ENCODE data around the gene NPAS3.
"Not testable (repeated sequence)": the region's sequence is repeated elsewhere in the genome, so short reads cannot be mapped to it uniquely, and the experiment has no call there.

Gene NPAS3

DNA sequence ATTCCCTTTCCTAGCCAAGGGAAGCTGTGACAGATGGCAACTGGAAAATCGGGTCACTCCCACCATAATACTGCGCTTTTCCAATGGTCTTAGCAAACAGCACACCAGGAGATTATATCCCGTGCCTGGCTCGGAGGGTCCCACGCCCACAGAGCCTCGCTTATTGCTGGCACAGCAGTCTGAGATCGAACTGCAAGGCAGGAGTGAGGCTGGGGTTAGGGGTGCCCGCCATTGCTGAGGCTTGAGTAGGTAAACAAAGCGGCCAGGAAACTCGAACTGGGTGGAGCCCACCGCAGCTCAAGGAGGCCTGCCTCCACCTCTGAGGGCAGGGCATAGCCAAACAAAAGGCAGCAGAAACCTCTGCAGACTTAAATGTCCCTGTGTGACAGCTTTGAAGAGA is 149.6 kb downstream of the NPAS3 start:
- not testable (repeated sequence) for FAIRE-seq

GRCh38 chr14:33098016-33098415 is 159.3 kb downstream of the NPAS3 start:
- FAIRE-seq = no peak

DNA sequence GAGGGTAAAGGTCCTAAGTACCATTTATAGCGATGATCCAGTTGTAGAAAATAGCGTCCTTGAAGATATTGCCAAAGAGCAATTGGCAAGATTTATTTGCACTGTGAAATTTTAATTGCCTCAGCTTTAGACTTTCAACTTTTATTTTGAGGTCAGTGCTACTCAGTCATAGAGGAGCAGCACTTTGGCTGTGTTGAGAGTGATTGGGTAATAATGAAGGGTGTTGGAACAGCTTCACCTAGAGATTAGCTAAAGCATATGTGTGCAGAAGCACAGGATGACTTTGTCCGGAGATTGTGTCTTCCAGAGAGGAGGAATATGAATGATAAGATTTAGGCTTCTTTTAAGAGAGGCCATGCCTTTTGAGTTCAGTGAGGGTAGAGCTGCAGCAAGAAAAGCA is 164.8 kb downstream of the NPAS3 start:
- FAIRE-seq = no peak

GRCh38 chr14:33103966-33104365 is 165.3 kb downstream of the NPAS3 start:
- FAIRE-seq = no peak

GRCh38 chr14:33110737-33111443 is 172.2 kb downstream of the NPAS3 start:
- FAIRE-seq = no peak

GRCh38 chr14:33114331-33114730 is 175.7 kb downstream of the NPAS3 start:
- FAIRE-seq = no peak

- no peak for FAIRE-seq
These were observed 180.0 kb downstream of the NPAS3 start for GRCh38 chr14:33118668-33119067.

- FAIRE-seq = no peak
These were observed 181.7 kb downstream of the NPAS3 start for GRCh38 chr14:33120341-33120740.

GRCh38 chr14:33120966-33121365 is 182.3 kb downstream of the NPAS3 start:
- no peak for FAIRE-seq

DNA sequence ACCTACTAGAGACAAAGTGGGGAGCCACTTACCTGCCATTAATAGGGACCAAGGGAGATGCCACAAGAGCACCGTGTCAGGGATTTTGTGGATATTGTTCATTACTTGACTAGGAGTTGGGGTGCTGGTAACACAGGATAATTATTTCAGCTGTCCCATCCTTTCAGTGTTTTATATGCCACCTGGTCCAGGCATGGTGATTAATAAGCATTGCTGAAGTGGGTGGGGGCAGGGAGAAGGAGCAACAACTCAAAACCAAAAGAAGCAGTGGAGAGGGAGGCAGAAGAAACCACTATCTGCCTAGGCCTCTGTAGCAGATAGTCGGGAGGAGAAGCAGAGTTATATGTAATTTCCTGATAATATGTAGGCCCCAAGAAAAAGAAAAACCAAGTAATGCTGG is 184.6 kb downstream of the NPAS3 start:
- FAIRE-seq = no peak

- no peak for FAIRE-seq
These were observed 187.8 kb downstream of the NPAS3 start for GRCh38 chr14:33126433-33126832.

- no peak for FAIRE-seq
These were observed 188.9 kb downstream of the NPAS3 start for GRCh38 chr14:33127531-33127930.

DNA sequence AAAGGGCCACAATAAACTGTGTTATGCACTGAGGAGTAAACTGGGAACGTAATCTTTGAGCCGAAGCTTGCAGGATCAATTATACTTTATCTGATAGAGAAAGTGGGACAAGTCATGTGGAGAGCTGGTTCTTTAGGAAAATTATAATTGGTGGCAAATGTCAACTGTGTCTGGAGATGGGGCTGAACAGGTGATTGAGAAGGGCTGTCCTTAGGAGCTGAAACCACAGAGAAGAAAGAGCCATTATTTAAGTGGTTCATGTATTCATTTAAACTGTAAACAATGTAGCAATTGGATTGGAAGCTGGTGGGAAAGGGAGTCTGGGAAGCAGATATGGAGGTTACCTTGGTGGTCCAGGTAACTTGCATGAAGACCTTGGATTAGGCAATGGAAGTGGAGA is 193.1 kb downstream of the NPAS3 start:
- no peak for FAIRE-seq

- no peak for FAIRE-seq
These were observed 195.5 kb downstream of the NPAS3 start for GRCh38 chr14:33134162-33134561.

GRCh38 chr14:33134975-33135374 is 196.3 kb downstream of the NPAS3 start:
- no peak for FAIRE-seq

GRCh38 chr14:33150666-33151428 is 212.2 kb downstream of the NPAS3 start:
- FAIRE-seq = no peak

GRCh38 chr14:33163109-33163508 is 224.4 kb downstream of the NPAS3 start:
- FAIRE-seq = no peak

GRCh38 chr14:33163600-33163999 is 224.9 kb downstream of the NPAS3 start:
- no peak for FAIRE-seq

GRCh38 chr14:33165144-33165925 is 226.7 kb downstream of the NPAS3 start:
- no peak for FAIRE-seq

GRCh38 chr14:33165926-33166289 is 227.2 kb downstream of the NPAS3 start:
- no peak for FAIRE-seq

DNA sequence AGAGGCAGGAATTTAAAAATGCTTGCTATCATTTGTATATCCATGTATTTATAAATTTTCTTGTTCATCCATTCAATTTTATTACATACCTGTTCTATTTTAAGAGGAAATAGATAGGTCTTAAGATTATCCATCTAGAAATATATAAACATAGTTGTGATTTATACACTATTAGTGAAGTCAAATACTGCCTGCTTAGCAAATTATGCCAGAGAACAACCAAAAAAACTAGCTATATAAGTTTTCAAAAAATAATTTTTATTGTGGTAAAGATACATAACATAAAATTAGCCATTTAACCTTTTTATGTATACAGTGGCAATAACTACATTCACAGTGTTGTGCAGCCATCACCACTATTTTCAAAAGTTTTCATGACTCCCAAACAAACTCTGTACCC is 237.3 kb downstream of the NPAS3 start:
- no peak for FAIRE-seq

DNA sequence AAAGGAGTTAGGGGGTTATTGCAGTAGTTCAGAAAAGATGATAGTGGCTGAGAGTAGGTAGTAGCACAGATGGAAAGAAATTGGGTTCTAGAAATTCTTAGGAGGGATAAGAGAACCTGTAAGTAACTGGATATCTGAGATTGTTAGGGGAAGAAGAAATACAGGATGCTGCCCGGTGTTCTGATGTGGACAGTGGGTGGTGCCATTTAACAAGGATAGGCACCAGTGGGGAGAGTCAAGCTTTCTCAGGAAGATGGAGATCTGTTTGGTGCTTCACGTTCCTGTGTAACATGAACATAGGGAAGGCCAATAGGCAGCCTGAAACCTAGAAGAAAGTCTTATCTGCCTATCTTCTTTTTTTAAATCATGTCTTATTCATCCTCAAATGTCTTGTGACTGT is 245.9 kb downstream of the NPAS3 start:
- no peak for FAIRE-seq

DNA sequence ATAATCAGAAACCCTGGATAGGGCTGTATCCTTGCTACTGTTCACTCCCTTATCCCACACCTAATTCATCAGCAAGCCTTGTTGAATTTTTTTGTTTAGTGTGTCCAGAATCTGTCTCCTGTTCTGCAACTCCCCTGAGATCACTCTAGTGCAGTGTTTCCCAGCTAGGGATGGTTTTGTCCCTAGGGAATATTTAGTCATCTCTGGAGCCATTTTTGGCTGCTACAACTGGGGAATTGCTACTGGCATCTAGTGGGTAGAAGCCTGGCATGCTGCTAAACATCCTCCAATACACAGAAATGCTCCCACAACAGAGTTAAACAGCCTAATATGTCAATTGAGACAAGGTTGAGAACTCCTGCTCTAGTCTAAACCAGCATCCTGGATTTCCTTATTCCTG is 248.0 kb downstream of the NPAS3 start:
- no peak for FAIRE-seq

- FAIRE-seq = peak; percentile 6
These were observed 250.2 kb downstream of the NPAS3 start for GRCh38 chr14:33188880-33189279.

Data from A204.1 (cell line).